HEK293 (cell line): ENCODE data around the gene NF2.

Source experiments
- EGR2 ChIP-seq: fragments of 450-650 bp; formaldehyde crosslinking; IDR thresholded peaks from 2 replicates; pipeline ENCODE4 v1.5.1; 2016; ENCODE audit warnings: low read depth, missing biosample characterization, missing genetic modification characterization
- GLI4 ChIP-seq: fragments of 450-650 bp; formaldehyde crosslinking; IDR thresholded peaks from 2 replicates; pipeline ENCODE4 v1.5.1; 2016; ENCODE audit warnings: missing biosample characterization, missing genetic modification characterization
- GLIS2 ChIP-seq: fragments of 450-650 bp; formaldehyde crosslinking; IDR thresholded peaks from 2 replicates; pipeline ENCODE4 v1.5.1; 2016; ENCODE audit warnings: missing biosample characterization, missing genetic modification characterization
- OVOL3 ChIP-seq: fragments of 450-650 bp; formaldehyde crosslinking; IDR thresholded peaks from 2 replicates; pipeline ENCODE4 v1.5.1; 2016; ENCODE audit warnings: missing biosample characterization, missing genetic modification characterization
- PRDM1 ChIP-seq: fragments of 450-650 bp; formaldehyde crosslinking; IDR thresholded peaks from 2 replicates; pipeline ENCODE4; 2016; ENCODE audit warnings: missing biosample characterization, missing genetic modification characterization
- SCRT1 ChIP-seq: fragments of 450-650 bp; formaldehyde crosslinking; IDR thresholded peaks from 2 replicates; pipeline ENCODE4 v1.5.1; 2016; ENCODE audit warnings: missing biosample characterization, missing genetic modification characterization, borderline replicate concordance
- SP7 ChIP-seq: fragments of 450-650 bp; formaldehyde crosslinking; IDR thresholded peaks from 2 replicates; pipeline ENCODE4 v1.5.1; 2016; ENCODE audit warnings: missing biosample characterization, missing genetic modification characterization
- WT1 ChIP-seq: fragments of 450-650 bp; formaldehyde crosslinking; IDR thresholded peaks from 2 replicates; pipeline ENCODE4 v1.5.1; 2016; ENCODE audit warnings: missing biosample characterization, missing genetic modification characterization
- YY1 ChIP-seq: fragments of 450-650 bp; formaldehyde crosslinking; IDR thresholded peaks from 2 replicates; pipeline ENCODE4 v1.5.1; 2018; ENCODE audit warnings: missing biosample characterization, missing genetic modification characterization
- ZIC2 ChIP-seq: fragments of 450-650 bp; formaldehyde crosslinking; IDR thresholded peaks from 2 replicates; pipeline ENCODE4 v1.5.1; 2016; ENCODE audit warnings: missing biosample characterization, missing genetic modification characterization
- ZNF112 ChIP-seq: fragments of 450-650 bp; formaldehyde crosslinking; IDR thresholded peaks from 2 replicates; pipeline ENCODE4 v1.5.0; 2017; ENCODE audit warnings: missing biosample characterization, missing genetic modification characterization
- ZNF132 ChIP-seq: fragments of 450-650 bp; formaldehyde crosslinking; IDR thresholded peaks from 2 replicates; pipeline ENCODE4 v1.5.1; 2017; ENCODE audit warnings: missing biosample characterization, missing genetic modification characterization, borderline replicate concordance
- ZNF16 ChIP-seq: fragments of 450-650 bp; formaldehyde crosslinking; IDR thresholded peaks from 2 replicates; pipeline ENCODE4 v1.5.1; 2016; ENCODE audit warnings: low read depth, missing biosample characterization, missing genetic modification characterization
- ZNF214 ChIP-seq: fragments of 450-650 bp; formaldehyde crosslinking; IDR thresholded peaks from 2 replicates; pipeline ENCODE4 v1.5.1; 2017; ENCODE audit warnings: missing biosample characterization, mild to moderate bottlenecking, missing genetic modification characterization, borderline replicate concordance
- ZNF266 ChIP-seq: fragments of 450-650 bp; formaldehyde crosslinking; IDR thresholded peaks from 2 replicates; pipeline ENCODE4 v1.5.1; 2016; ENCODE audit warnings: missing biosample characterization, missing genetic modification characterization, low read depth
- ZNF311 ChIP-seq: fragments of 450-650 bp; formaldehyde crosslinking; IDR thresholded peaks from 2 replicates; pipeline ENCODE4 v1.5.1; 2017; ENCODE audit warnings: missing biosample characterization, missing genetic modification characterization, borderline replicate concordance
- ZNF324 ChIP-seq: fragments of 450-650 bp; formaldehyde crosslinking; IDR thresholded peaks from 2 replicates; pipeline ENCODE4 v1.5.1; 2016; ENCODE audit warnings: missing biosample characterization, missing genetic modification characterization
- ZNF335 ChIP-seq: fragments of 450-650 bp; formaldehyde crosslinking; conservative IDR thresholded peaks from 2 replicates; pipeline ENCODE4 v1.5.1; 2016; ENCODE audit warnings: missing biosample characterization, missing genetic modification characterization
- ZNF501 ChIP-seq: fragments of 450-650 bp; formaldehyde crosslinking; IDR thresholded peaks from 2 replicates; pipeline ENCODE4 v1.5.1; 2016; ENCODE audit warnings: missing biosample characterization, missing genetic modification characterization
- ZNF654 ChIP-seq: fragments of 450-650 bp; formaldehyde crosslinking; IDR thresholded peaks from 2 replicates; pipeline ENCODE4 v1.5.1; 2016; ENCODE audit warnings: low read depth, missing biosample characterization, missing genetic modification characterization
- ZNF677 ChIP-seq: fragments of 450-650 bp; IDR thresholded peaks from 2 replicates; pipeline ENCODE4 v1.5.0; 2018; ENCODE audit warnings: missing biosample characterization, mild to moderate bottlenecking, missing genetic modification characterization, moderate library complexity
- ZNF830 ChIP-seq: fragments of 450-650 bp; IDR thresholded peaks from 2 replicates; pipeline ENCODE4 v1.5.0; 2018; ENCODE audit warnings: missing biosample characterization, missing genetic modification characterization, low read depth, mild to moderate bottlenecking, moderate library complexity
- ZXDB ChIP-seq: fragments of 450-650 bp; formaldehyde crosslinking; IDR thresholded peaks from 2 replicates; pipeline ENCODE4 v1.5.1; 2016; ENCODE audit warnings: missing biosample characterization, missing genetic modification characterization
- TF ChIP-seq, protein P1 (sequence below): fragments of 450-650 bp; formaldehyde crosslinking; IDR thresholded peaks from 2 replicates; pipeline ENCODE4 v1.5.1; 2016; ENCODE audit warnings: missing biosample characterization, missing genetic modification characterization
- TF ChIP-seq, protein P2 (sequence below): fragments of 450-650 bp; formaldehyde crosslinking; IDR thresholded peaks from 2 replicates; pipeline ENCODE4 v1.5.0; 2017; ENCODE audit warnings: missing biosample characterization, missing genetic modification characterization, borderline replicate concordance
- TF ChIP-seq, protein P3 (sequence below): fragments of 450-650 bp; formaldehyde crosslinking; IDR thresholded peaks from 2 replicates; pipeline ENCODE4 v1.5.1; 2016; ENCODE audit warnings: missing biosample characterization, missing genetic modification characterization
- TF ChIP-seq, protein P4 (sequence below): IDR thresholded peaks from 2 replicates; pipeline ENCODE4 v1.6.1; 2011; ENCODE audit warnings: mild to moderate bottlenecking, low read depth, low read length, borderline replicate concordance
- TF ChIP-seq, protein P5 (sequence below): fragments of 450-650 bp; formaldehyde crosslinking; IDR thresholded peaks from 2 replicates; pipeline ENCODE4 v1.5.1; 2017; ENCODE audit warnings: missing biosample characterization, missing genetic modification characterization
- TF ChIP-seq, protein P6 (sequence below): fragments of 450-650 bp; formaldehyde crosslinking; IDR thresholded peaks from 2 replicates; pipeline ENCODE4 v1.5.1; 2016; ENCODE audit warnings: missing biosample characterization, missing genetic modification characterization

NF2 gene

DNA sequence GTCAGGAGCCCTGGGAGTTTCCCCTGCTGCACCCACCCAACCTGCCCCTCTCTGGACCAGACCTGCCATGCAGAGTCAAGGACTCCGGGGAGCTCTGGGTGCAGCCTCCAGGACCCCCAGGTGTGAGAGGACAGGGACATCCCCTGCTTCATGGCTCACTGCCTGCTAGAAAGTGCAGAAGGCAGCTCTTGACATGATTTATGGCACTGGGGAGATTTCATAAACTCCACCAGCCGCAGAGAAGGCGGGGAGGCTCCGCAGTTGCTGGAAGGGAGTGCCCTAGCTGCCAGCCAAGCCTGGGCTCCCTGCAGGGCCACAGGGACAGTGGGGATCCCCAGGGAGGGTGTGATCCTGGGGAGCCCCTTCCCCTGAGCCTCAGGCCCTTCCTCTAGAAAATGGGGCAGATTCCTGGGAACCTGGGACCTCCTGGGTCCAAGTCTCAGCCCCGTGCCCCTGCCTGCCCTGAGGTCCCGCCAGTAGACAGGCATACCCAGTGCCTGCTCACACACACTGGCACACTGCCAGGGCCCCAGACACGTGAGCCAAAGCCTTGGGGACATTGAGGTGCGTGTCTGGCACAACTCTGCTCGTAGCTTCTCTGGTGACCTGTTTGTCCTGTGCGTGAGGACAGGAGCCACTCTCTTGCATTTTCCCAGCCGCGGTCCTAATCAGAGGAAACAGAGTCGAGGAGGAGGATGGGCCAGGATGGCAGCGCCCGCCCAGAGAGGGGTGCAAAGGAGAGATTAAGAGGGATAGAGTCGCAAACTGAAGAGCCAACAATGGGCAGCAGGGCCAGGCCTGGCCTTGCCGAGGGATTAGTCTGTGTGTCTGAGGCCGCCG lies 130.1 kb downstream of the NF2 start (continued):
- TF ChIP-seq, protein P1, sequence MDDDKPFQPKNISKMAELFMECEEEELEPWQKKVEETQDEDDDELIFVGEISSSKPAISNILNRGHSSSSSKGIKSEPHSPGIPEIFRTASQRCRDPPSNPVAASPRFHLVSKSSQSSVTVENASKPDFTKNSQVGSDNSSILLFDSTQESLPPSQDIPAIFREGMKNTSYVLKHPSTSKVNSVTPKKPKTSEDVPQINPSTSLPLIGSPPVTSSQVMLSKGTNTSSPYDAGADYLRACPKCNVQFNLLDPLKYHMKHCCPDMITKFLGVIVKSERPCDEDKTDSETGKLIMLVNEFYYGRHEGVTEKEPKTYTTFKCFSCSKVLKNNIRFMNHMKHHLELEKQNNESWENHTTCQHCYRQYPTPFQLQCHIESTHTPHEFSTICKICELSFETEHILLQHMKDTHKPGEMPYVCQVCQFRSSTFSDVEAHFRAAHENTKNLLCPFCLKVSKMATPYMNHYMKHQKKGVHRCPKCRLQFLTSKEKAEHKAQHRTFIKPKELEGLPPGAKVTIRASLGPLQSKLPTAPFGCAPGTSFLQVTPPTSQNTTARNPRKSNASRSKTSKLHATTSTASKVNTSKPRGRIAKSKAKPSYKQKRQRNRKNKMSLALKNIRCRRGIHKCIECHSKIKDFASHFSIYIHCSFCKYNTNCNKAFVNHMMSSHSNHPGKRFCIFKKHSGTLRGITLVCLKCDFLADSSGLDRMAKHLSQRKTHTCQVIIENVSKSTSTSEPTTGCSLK (tag by site-specific recombination), result no peak
- TF ChIP-seq GLI4 (tag by site-specific recombination) (no peak), ZNF132 (tag by site-specific recombination) (no peak), GLIS2 (tag by site-specific recombination) (no peak), ZNF16 (tag by site-specific recombination) (no peak), EGR2 (tag by site-specific recombination) (no peak), ZXDB (no peak), ZNF112 (no peak), WT1 (tag by site-specific recombination) (peak; percentile 71), ZNF677 (tag by site-specific recombination) (no peak), SCRT1 (tag by site-specific recombination) (no peak), ZNF311 (tag by site-specific recombination) (no peak), SP7 (tag by site-specific recombination) (peak; percentile 65), ZNF501 (tag by site-specific recombination) (no peak), ZIC2 (peak; percentile 94), ZNF266 (no peak), PRDM1 (no peak), ZNF654 (tag by site-specific recombination) (no peak), ZNF335 (tag by site-specific recombination) (peak; percentile 80), YY1 (tag by site-specific recombination) (no peak), OVOL3 (no peak), ZNF324 (tag by site-specific recombination) (no peak), ZNF214 (tag by site-specific recombination) (no peak), ZNF830 (no peak)
- TF ChIP-seq, protein P2, sequence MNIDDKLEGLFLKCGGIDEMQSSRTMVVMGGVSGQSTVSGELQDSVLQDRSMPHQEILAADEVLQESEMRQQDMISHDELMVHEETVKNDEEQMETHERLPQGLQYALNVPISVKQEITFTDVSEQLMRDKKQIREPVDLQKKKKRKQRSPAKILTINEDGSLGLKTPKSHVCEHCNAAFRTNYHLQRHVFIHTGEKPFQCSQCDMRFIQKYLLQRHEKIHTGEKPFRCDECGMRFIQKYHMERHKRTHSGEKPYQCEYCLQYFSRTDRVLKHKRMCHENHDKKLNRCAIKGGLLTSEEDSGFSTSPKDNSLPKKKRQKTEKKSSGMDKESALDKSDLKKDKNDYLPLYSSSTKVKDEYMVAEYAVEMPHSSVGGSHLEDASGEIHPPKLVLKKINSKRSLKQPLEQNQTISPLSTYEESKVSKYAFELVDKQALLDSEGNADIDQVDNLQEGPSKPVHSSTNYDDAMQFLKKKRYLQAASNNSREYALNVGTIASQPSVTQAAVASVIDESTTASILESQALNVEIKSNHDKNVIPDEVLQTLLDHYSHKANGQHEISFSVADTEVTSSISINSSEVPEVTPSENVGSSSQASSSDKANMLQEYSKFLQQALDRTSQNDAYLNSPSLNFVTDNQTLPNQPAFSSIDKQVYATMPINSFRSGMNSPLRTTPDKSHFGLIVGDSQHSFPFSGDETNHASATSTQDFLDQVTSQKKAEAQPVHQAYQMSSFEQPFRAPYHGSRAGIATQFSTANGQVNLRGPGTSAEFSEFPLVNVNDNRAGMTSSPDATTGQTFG (tag by site-specific recombination), result no peak
- TF ChIP-seq, protein P3, sequence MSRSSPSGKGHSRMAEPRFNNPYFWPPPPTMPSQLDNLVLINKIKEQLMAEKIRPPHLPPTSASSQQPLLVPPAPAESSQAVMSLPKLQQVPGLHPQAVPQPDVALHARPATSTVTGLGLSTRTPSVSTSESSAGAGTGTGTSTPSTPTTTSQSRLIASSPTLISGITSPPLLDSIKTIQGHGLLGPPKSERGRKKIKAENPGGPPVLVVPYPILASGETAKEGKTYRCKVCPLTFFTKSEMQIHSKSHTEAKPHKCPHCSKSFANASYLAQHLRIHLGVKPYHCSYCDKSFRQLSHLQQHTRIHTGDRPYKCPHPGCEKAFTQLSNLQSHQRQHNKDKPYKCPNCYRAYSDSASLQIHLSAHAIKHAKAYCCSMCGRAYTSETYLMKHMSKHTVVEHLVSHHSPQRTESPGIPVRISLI (tag by site-specific recombination), result no peak
- TF ChIP-seq, protein P4, sequence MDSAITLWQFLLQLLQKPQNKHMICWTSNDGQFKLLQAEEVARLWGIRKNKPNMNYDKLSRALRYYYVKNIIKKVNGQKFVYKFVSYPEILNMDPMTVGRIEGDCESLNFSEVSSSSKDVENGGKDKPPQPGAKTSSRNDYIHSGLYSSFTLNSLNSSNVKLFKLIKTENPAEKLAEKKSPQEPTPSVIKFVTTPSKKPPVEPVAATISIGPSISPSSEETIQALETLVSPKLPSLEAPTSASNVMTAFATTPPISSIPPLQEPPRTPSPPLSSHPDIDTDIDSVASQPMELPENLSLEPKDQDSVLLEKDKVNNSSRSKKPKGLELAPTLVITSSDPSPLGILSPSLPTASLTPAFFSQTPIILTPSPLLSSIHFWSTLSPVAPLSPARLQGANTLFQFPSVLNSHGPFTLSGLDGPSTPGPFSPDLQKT, result no peak
- TF ChIP-seq, protein P5, sequence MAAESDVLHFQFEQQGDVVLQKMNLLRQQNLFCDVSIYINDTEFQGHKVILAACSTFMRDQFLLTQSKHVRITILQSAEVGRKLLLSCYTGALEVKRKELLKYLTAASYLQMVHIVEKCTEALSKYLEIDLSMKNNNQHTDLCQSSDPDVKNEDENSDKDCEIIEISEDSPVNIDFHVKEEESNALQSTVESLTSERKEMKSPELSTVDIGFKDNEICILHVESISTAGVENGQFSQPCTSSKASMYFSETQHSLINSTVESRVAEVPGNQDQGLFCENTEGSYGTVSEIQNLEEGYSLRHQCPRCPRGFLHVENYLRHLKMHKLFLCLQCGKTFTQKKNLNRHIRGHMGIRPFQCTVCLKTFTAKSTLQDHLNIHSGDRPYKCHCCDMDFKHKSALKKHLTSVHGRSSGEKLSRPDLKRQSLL (tag by site-specific recombination), result no peak
- TF ChIP-seq, protein P6, sequence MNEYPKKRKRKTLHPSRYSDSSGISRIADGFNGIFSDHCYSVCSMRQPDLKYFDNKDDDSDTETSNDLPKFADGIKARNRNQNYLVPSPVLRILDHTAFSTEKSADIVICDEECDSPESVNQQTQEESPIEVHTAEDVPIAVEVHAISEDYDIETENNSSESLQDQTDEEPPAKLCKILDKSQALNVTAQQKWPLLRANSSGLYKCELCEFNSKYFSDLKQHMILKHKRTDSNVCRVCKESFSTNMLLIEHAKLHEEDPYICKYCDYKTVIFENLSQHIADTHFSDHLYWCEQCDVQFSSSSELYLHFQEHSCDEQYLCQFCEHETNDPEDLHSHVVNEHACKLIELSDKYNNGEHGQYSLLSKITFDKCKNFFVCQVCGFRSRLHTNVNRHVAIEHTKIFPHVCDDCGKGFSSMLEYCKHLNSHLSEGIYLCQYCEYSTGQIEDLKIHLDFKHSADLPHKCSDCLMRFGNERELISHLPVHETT (tag by site-specific recombination), result no peak
